Panc1 (cell line): ENCODE measurements around the gene ARHGAP4. TPM values are rescaled to one million over a fixed set of nuclear protein-coding genes. Genes with fewer than 3 reads are reported as not detected.

Experiments used
- ATAC-seq: fragments of 200-7000 bp; cut with Tn5 transposase; 2 replicates; pipeline ENCODE4 v1.9.1; 2020; ENCODE audit warnings: mild to moderate bottlenecking, moderate library complexity
- BruUV-seq: library from RNA; stranded (reverse); fragments of 400-500 nt; replicated peaks from 2 replicates; lab custom pipeline; 2021; lab: Mats Ljungman, UMichigan
- CTCF ChIA-PET: fragments of 300-600 bp; sonication (Branson Sonifier 250); formaldehyde crosslinking; loops from one replicate; lab custom pipeline; 2022; ENCODE audit warnings: antibody characterized with exemption; lab: Charles Lee
- POLR2A ChIA-PET: fragments of 300-600 bp; sonication (Branson Sonifier 250); formaldehyde crosslinking; loops from one replicate; lab custom pipeline; 2022; ENCODE audit warnings: antibody characterized with exemption; lab: Charles Lee
- DNase-seq: peaks from one replicate; pipeline ENCODE4 v3.0.0-alpha.2; 2010; ENCODE audit warnings: low read depth, low spot score
- H3K27ac ChIP-seq: 2 replicates; pipeline ENCODE4 v1.5.1; 2011; ENCODE audit warnings: mild to moderate bottlenecking, low read length, inconsistent platforms
- H3K27me3 ChIP-seq: fragments of 200-500 bp; sonication (Bioruptor generic); 2 replicates; pipeline ENCODE4 v1.6.0; 2014; ENCODE audit warnings: low read length, inconsistent platforms; ENCODE audit not compliant: control insufficient read depth, insufficient read depth
- H3K36me3 ChIP-seq: fragments of 200-500 bp; sonication (Bioruptor generic); 2 replicates; pipeline ENCODE4 v1.5.1; 2014; ENCODE audit warnings: inconsistent platforms, mild to moderate bottlenecking, low read length, moderate library complexity; ENCODE audit not compliant: control insufficient read depth, insufficient read depth
- H3K4me1 ChIP-seq: 2 replicates; pipeline ENCODE4 v1.5.1; 2011; ENCODE audit warnings: inconsistent platforms, mild to moderate bottlenecking, low read length, moderate library complexity; ENCODE audit not compliant: control insufficient read depth, insufficient read depth
- H3K4me3 ChIP-seq, 2 experiments: 2 replicates each; pipeline ENCODE4 v1.5.1; 2011 to 2012; ENCODE audit warnings: low read depth in 2 of 2, low read length in 2 of 2, mild to moderate bottlenecking in 2 of 2, inconsistent platforms in 1 of 2, moderate library complexity in 1 of 2
- H3K9me3 ChIP-seq: fragments of 200-500 bp; sonication (Bioruptor generic); 2 replicates; pipeline ENCODE4 v1.5.1; 2014; ENCODE audit warnings: low read depth, mild to moderate bottlenecking, inconsistent platforms, low read length, moderate library complexity; ENCODE audit not compliant: control insufficient read depth, insufficient read depth
- POLR2AphosphoS5 ChIP-seq: IDR thresholded peaks from 2 replicates; pipeline ENCODE4 v1.6.1; 2012; ENCODE audit warnings: mild to moderate bottlenecking, low read depth, low read length, moderate library complexity
- SIN3A ChIP-seq: IDR thresholded peaks from 2 replicates; pipeline ENCODE4 v1.6.1; 2012; ENCODE audit warnings: low read depth, mild to moderate bottlenecking, low read length, moderate library complexity, borderline replicate concordance; ENCODE audit not compliant: insufficient read depth
- TCF7L2 ChIP-seq: IDR thresholded peaks from 2 replicates; pipeline ENCODE4 v1.6.1; 2011; ENCODE audit warnings: mild to moderate bottlenecking, low read depth, low read length, inconsistent platforms
- in situ Hi-C: cut with HindIII; loops from 2 replicates; pipeline ENCODE4 v1.10.0; 2016; ENCODE audit warnings: low sequenced_read_pairs, low pct_unique_long_range_greater_than_20kb
- intact Hi-C: fragments of 100-400 bp; cut with micrococcal nuclease; formaldehyde crosslinking; loops from one replicate; pipeline ENCODE4 v1.10.0; 2022; ENCODE audit not compliant: unreplicated experiment
- total RNA-seq: library from RNA; stranded (reverse); gene quantifications from one replicate; pipeline ENCODE4 v1.2.1, GENCODE V29; 2021; ENCODE audit not compliant: unreplicated experiment
- TF ChIP-seq, protein P1 (sequence below): fragments of 450-650 bp; IDR thresholded peaks from 2 replicates; pipeline ENCODE4 v1.5.1; 2017; ENCODE audit warnings: mild to moderate bottlenecking
- TF ChIP-seq, protein P2 (sequence below), 2 experiments: IDR thresholded peaks; 2 replicates each; pipeline ENCODE4 v1.6.1; 2011 to 2012; ENCODE audit warnings: low read depth in 2 of 2, control low read depth in 1 of 2, low read length in 1 of 2, mild to moderate bottlenecking in 1 of 2, moderate library complexity in 1 of 2; ENCODE audit not compliant: insufficient read depth in 1 of 2

The ARHGAP4 gene
- total RNA-seq, 1 experiment from 2014 or later: 225 TPM

DNA sequence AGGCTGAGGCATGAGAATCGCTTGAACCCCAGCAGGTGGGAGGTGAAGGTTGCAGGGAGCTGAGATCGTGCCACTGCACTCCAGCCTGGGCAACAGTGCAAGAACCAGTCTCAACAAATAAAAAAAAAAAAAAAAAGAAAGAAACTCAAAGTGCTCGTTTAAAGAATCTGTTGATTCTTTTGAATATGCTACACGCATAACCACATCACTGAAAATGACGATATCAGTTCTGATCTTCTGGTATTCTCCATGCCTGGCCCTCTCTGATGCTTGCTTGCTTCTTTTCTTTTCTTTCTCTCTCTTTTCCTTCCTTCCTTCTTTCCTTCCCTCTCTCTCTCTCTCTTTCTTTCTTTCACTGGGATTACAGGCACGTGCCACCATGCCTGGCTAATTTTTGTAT lies 14.3 kb downstream of the ARHGAP4 start:
- no peak overlapping the region for H3K4me3 ChIP-seq
- BruUV-seq: TSS peak; percentile 35
- in situ Hi-C loops: no loop called here
- H3K27ac ChIP-seq: no peak overlapping the region
- no peak for DNase-seq
- intact Hi-C loops: no loop called here
- ChIA-PET POLR2A (no interaction called here), CTCF (interaction anchor here (0.7 to 3.1 kb wide), 5 partner anchors 11 to 351 kb away, joined by 3 to 24 read pairs (median 7); no protein-coding TSS in a partner anchor)
- TF ChIP-seq, protein P1, sequence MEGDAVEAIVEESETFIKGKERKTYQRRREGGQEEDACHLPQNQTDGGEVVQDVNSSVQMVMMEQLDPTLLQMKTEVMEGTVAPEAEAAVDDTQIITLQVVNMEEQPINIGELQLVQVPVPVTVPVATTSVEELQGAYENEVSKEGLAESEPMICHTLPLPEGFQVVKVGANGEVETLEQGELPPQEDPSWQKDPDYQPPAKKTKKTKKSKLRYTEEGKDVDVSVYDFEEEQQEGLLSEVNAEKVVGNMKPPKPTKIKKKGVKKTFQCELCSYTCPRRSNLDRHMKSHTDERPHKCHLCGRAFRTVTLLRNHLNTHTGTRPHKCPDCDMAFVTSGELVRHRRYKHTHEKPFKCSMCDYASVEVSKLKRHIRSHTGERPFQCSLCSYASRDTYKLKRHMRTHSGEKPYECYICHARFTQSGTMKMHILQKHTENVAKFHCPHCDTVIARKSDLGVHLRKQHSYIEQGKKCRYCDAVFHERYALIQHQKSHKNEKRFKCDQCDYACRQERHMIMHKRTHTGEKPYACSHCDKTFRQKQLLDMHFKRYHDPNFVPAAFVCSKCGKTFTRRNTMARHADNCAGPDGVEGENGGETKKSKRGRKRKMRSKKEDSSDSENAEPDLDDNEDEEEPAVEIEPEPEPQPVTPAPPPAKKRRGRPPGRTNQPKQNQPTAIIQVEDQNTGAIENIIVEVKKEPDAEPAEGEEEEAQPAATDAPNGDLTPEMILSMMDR: no peak
- TF ChIP-seq POLR2AphosphoS5 (no peak), TCF7L2 (no peak), SIN3A (no peak)
- TF ChIP-seq, protein P2, sequence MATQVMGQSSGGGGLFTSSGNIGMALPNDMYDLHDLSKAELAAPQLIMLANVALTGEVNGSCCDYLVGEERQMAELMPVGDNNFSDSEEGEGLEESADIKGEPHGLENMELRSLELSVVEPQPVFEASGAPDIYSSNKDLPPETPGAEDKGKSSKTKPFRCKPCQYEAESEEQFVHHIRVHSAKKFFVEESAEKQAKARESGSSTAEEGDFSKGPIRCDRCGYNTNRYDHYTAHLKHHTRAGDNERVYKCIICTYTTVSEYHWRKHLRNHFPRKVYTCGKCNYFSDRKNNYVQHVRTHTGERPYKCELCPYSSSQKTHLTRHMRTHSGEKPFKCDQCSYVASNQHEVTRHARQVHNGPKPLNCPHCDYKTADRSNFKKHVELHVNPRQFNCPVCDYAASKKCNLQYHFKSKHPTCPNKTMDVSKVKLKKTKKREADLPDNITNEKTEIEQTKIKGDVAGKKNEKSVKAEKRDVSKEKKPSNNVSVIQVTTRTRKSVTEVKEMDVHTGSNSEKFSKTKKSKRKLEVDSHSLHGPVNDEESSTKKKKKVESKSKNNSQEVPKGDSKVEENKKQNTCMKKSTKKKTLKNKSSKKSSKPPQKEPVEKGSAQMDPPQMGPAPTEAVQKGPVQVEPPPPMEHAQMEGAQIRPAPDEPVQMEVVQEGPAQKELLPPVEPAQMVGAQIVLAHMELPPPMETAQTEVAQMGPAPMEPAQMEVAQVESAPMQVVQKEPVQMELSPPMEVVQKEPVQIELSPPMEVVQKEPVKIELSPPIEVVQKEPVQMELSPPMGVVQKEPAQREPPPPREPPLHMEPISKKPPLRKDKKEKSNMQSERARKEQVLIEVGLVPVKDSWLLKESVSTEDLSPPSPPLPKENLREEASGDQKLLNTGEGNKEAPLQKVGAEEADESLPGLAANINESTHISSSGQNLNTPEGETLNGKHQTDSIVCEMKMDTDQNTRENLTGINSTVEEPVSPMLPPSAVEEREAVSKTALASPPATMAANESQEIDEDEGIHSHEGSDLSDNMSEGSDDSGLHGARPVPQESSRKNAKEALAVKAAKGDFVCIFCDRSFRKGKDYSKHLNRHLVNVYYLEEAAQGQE (IDR thresholded peaks at IDR 0.05; ENCODE audit: insufficient read depth in 1 of 2, low read depth in 2 of 2, low read length in 1 of 2): no peak
- H3K27me3 ChIP-seq: no peaks in the 10 kb centered on the region
- no peak for ATAC-seq
- H3K4me1 ChIP-seq: peaks cover 9% of the 10 kb centered on the region; the same call in 1 of the 2 replicates
- H3K36me3 ChIP-seq: no peaks in the 10 kb centered on the region
- no peaks in the 10 kb centered on the region for H3K9me3 ChIP-seq

DNA sequence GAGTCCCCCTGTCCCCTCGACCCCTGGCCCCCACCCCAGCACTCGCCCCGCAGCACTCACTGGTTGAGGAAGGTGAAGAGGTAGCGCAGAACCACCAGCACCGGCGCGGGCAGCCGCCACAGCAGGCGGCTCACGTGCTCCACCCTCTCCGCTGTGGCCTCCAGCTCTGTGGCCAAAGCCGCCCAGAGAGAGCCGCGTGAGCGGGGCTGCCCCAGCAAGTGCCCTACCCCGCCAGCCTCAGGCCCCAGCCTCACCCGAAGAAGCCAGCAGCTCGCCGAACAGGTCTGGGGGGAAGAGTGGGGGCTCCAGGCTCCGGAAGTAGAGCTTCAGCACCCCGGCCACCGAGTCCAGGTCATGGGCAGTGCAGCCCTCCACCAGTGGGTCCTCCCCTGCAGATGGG lies 15.6 kb downstream of the ARHGAP4 start:
- H3K36me3 ChIP-seq: no peaks in the 10 kb centered on the region
- in situ Hi-C loops: no loop called here
- H3K4me3 ChIP-seq: no peak overlapping the region
- no peak for ATAC-seq
- no peaks in the 10 kb centered on the region for H3K9me3 ChIP-seq
- ChIA-PET POLR2A (no interaction called here), CTCF (interaction anchor here (0.6 to 3.1 kb wide), 4 partner anchors 12 to 137 kb away, joined by 3 to 24 read pairs (median 4); no protein-coding TSS in a partner anchor)
- H3K4me1 ChIP-seq: peaks cover 9% of the 10 kb centered on the region; the same call in 1 of the 2 replicates
- H3K27me3 ChIP-seq: no peaks in the 10 kb centered on the region
- no TSS peak for BruUV-seq
- DNase-seq: no peak
- TF ChIP-seq, protein P1: no peak
- TF ChIP-seq, protein P2 (IDR thresholded peaks at IDR 0.05; ENCODE audit: insufficient read depth in 1 of 2, low read depth in 2 of 2, low read length in 1 of 2): no peak
- TF ChIP-seq POLR2AphosphoS5 (no peak), TCF7L2 (no peak), SIN3A (no peak)
- no peak overlapping the region for H3K27ac ChIP-seq
- intact Hi-C loops: no loop called here
